Nephron (organoid): ENCODE results near the gene GEMIN2.

Source experiments
- H3K27ac Mint-ChIP-seq, 3 experiments: 2 replicates each; pipeline ENCODE4 v1.8.0; 2020; ENCODE audit warnings: mixed read lengths in 3 of 3, mild to moderate bottlenecking in 2 of 3, moderate library complexity in 1 of 3
- H3K27me3 Mint-ChIP-seq: 2 replicates; pipeline ENCODE4 v1.8.0; 2021; ENCODE audit warnings: low read depth, mild to moderate bottlenecking, moderate library complexity, mixed read lengths
- H3K36me3 Mint-ChIP-seq: 2 replicates; pipeline ENCODE4 v1.8.0; 2020; ENCODE audit warnings: low read depth, mixed read lengths
- H3K4me1 Mint-ChIP-seq: 2 replicates; pipeline ENCODE4 v1.8.0; 2020; ENCODE audit warnings: mixed read lengths
- H3K4me3 Mint-ChIP-seq, 3 experiments: 2 replicates each; pipeline ENCODE4 v1.8.0; 2020; ENCODE audit warnings: mild to moderate bottlenecking in 3 of 3, mixed read lengths in 3 of 3, moderate library complexity in 2 of 3
- H3K9me3 Mint-ChIP-seq: 2 replicates; pipeline ENCODE4 v1.8.0; 2020; ENCODE audit warnings: mixed read lengths
- TF ChIP-seq, protein P1 (sequence below), 3 experiments: fragments of 200-600 bp; sonication (generic); IDR thresholded peaks; one replicate each; pipeline ENCODE4 v1.5.0; 2021; ENCODE audit warnings: antibody characterized with exemption in 3 of 3; ENCODE audit not compliant: unreplicated experiment in 3 of 3

GEMIN2 gene

DNA sequence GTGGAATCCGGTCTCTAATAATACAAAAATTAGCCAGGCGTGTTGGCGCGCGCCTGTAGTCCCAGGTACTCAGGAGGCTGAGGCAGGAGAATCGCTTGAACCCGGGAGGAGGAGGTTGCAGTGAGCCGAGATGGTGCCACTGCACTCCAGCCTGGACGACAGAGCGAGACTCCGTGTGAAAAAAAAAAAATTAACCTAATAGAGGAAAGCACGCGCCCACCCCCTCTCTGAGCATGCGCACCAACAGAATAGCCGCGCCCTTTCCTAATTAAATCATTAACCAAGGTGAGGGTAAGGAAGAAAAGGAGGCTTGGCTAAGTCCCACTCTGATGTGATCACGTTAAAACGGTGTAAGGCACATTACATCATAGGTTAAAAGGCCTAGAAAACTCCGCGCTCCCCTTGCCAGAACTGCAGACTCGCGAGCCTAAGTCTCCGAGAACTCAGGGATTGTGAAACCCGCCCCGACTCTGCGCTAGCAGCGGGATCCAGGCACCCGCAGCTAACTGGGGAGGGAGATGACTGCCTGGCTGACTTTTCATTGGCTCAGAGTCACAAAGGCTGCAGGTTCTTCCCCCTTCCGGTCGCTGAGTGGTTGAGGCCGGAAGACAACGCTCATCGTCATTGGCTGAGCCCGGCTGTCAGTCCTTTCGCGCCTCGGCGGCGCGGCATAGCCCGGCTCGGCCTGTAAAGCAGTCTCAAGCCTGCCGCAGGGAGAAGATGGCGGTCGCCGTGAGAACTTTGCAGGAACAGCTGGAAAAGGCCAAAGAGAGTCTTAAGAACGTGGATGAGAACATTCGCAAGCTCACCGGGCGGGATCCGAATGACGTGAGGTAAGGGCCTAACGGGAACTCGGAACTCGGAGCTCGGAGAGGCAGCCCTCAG lies 60.7 kb downstream of the GEMIN2 start, which contains the start of gene PNN:
PNN (plus strand) TSS at position 695 of the 885 bp plus-strand sequence; CDS start at position 721, 26 bp downstream.
- Mint-ChIP-seq H3K27me3 (no peaks in the 10 kb centered on the region), H3K36me3 (peaks cover 31% of the 10 kb centered on the region), H3K9me3 (no peaks in the 10 kb centered on the region), H3K27ac (peak within 1 kb of the TSS; percentile 98 to 100 (median 100)), H3K4me3 (peak within 1 kb of the TSS; percentile 95 to 98 (median 97)), H3K4me1 (peaks cover 32% of the 10 kb centered on the region)
- TF ChIP-seq, protein P1, sequence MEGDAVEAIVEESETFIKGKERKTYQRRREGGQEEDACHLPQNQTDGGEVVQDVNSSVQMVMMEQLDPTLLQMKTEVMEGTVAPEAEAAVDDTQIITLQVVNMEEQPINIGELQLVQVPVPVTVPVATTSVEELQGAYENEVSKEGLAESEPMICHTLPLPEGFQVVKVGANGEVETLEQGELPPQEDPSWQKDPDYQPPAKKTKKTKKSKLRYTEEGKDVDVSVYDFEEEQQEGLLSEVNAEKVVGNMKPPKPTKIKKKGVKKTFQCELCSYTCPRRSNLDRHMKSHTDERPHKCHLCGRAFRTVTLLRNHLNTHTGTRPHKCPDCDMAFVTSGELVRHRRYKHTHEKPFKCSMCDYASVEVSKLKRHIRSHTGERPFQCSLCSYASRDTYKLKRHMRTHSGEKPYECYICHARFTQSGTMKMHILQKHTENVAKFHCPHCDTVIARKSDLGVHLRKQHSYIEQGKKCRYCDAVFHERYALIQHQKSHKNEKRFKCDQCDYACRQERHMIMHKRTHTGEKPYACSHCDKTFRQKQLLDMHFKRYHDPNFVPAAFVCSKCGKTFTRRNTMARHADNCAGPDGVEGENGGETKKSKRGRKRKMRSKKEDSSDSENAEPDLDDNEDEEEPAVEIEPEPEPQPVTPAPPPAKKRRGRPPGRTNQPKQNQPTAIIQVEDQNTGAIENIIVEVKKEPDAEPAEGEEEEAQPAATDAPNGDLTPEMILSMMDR (IDR thresholded peaks at IDR 0.05; ENCODE audit: unreplicated experiment in 3 of 3) = no peak

DNA sequence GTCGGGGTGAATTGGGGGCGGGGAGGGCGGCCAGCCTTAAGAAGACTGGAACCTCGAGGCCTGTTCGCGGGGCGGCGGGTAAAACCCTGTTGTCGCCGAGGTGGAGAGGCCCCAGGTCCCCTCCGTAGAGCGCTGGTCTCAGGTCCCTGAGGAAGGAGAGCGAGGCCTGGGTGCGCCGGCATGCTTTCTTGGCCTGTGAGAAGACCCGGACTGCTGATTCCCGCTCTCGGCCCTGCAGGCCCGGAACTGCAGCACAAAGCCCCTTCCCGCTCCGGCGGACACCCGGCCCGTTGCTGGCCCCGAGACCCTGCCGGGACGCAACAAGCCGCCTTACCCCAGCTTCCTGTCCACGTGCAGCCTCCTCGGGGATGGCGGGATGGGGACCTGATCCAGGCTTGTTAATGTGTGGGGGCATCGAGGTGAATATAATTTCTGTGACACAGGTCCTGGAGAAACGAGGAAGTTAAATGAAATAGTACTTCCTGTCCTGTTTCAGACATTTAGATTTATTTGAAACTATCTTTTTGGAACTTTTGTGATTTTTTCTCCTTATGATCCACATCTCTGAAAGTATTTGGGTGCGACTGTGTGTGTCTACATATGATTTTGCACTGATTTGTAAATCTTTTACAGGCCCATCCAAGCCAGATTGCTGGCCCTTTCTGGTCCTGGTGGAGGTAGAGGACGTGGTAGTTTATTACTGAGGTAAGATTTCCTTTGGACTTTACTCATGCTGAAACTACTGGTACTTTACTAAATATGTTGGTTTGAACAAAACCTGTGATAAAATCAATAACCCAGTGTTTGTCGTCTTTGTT lies 61.5 kb downstream of the GEMIN2 start:
- peak overlapping the region; percentile 98 to 100 (median 100) for H3K27ac Mint-ChIP-seq
- H3K4me3 Mint-ChIP-seq = peak overlapping the region; percentile 95 to 98 (median 97)
- H3K36me3 Mint-ChIP-seq = peaks cover 31% of the 10 kb centered on the region
- peaks cover 24% of the 10 kb centered on the region for H3K4me1 Mint-ChIP-seq
- H3K9me3 Mint-ChIP-seq = no peaks in the 10 kb centered on the region
- TF ChIP-seq, protein P1 (IDR thresholded peaks at IDR 0.05; ENCODE audit: unreplicated experiment in 3 of 3) = no peak
- H3K27me3 Mint-ChIP-seq = no peaks in the 10 kb centered on the region

DNA sequence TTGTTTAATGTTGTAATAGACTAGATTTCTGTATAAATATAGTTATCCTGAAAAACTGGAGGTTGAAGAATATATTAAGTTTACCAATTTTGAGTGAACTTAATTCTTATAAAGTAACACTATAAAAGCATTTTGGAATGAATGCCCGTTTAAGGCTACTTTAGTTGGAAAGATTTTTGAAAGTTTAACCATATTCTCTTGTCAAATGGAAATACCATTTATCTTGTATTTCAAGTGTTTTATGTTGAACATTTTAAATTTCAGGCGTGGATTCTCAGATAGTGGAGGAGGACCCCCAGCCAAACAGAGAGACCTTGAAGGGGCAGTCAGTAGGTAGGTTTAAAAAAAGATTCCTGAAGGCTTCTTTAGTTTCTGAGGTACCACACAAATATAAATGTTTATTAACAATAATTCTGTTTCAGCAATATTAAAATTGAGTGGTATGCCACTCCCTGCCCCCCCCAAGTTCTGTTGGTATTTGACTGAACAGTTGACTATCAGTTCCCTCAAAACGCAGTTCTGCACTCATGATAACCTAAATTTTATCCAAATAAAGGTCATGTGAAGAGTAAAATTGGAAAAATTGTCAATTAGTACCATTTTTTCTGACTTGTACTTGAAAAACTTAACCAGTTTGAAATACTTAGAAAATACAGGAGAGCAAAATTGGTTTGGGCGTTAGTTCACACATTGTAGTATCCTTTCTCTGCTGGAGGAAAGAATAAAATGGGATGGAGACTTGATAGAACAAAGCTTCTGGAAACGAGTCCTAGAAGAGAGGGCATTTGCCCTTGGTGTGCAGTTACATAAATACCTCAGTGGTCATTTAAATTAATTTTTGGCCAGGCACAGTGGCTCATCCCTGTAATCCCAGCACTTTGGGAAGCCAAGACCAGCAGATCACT lies 62.4 kb downstream of the GEMIN2 start:
- H3K9me3 Mint-ChIP-seq = no peaks in the 10 kb centered on the region
- H3K27me3 Mint-ChIP-seq = no peaks in the 10 kb centered on the region
- peaks cover 21% of the 10 kb centered on the region for H3K4me1 Mint-ChIP-seq
- peaks cover 31% of the 10 kb centered on the region for H3K36me3 Mint-ChIP-seq
- peak overlapping the region; percentile 98 to 100 (median 100) for H3K27ac Mint-ChIP-seq
- TF ChIP-seq, protein P1 (IDR thresholded peaks at IDR 0.05; ENCODE audit: unreplicated experiment in 3 of 3) = no peak
- H3K4me3 Mint-ChIP-seq = peak overlapping the region; percentile 95 to 98 (median 97)

DNA sequence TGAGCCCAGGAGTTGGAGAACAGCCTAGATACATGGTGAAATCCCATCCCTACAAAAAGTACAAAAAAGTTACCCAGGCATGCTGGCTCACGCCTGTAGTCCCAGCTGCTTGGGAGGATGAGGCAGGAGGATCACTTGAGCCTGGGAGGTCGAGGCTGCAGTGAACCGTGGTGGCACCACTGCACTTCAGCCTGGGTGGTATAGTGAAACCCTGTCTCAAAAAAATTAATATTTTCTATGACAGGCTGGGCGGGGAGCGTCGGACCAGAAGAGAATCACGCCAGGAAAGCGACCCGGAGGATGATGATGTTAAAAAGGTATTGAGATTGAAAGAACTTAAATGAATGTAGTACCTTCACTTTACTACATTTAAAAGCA lies 63.0 kb downstream of the GEMIN2 start:
- Mint-ChIP-seq H3K27ac (peak overlapping the region in 2 of 3 experiments; percentile 17 to 54), H3K27me3 (no peaks in the 10 kb centered on the region), H3K36me3 (peaks cover 31% of the 10 kb centered on the region), H3K9me3 (no peaks in the 10 kb centered on the region), H3K4me1 (peaks cover 21% of the 10 kb centered on the region), H3K4me3 (peak overlapping the region; percentile 68 to 75 (median 73))
- TF ChIP-seq, protein P1 (IDR thresholded peaks at IDR 0.05; ENCODE audit: unreplicated experiment in 3 of 3) = no peak

DNA sequence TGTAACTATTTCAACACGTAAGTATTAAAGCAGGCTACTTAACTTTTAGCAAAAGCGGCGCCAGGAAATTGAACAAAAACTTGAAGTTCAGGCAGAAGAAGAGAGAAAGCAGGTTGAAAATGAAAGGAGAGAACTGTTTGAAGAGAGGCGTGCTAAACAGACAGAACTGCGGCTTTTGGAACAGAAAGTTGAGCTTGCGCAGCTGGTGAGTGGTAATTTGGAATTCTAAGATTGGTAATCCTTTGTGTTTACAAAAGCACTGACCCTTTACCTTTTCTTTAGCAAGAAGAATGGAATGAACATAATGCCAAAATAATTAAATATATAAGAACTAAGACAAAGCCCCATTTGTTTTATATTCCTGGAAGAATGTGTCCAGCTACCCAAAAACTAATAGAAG lies 64.9 kb downstream of the GEMIN2 start:
- H3K4me3 Mint-ChIP-seq = peak overlapping the region in 2 of 3 experiments; percentile 24 to 25
- peaks cover 43% of the 10 kb centered on the region for H3K36me3 Mint-ChIP-seq
- H3K27ac Mint-ChIP-seq = no peak overlapping the region
- no peaks in the 10 kb centered on the region for H3K27me3 Mint-ChIP-seq
- TF ChIP-seq, protein P1 (IDR thresholded peaks at IDR 0.05; ENCODE audit: unreplicated experiment in 3 of 3) = no peak
- H3K4me1 Mint-ChIP-seq = peaks cover 21% of the 10 kb centered on the region
- H3K9me3 Mint-ChIP-seq = no peaks in the 10 kb centered on the region
